Suprapubic skin (tissue), 4 donors: Measurements from ENCODE around the gene SMOC2.

ENCODE experiments used
- EP300 ChIP-seq: sonication (generic); formaldehyde crosslinking; IDR thresholded peaks from one replicate; pipeline ENCODE4 v1.6.1; 2017; ENCODE audit warnings: antibody characterized with exemption
- POLR2A ChIP-seq, 2 donors: fragments of 450-650 bp; IDR thresholded peaks; one replicate each; pipeline ENCODE4 v1.6.1; 2017; ENCODE audit warnings: antibody characterized with exemption in 2 of 2, mild to moderate bottlenecking in 2 of 2, moderate library complexity in 2 of 2
- POLR2AphosphoS5 ChIP-seq, 3 donors: sonication (generic); formaldehyde crosslinking; IDR thresholded peaks; one replicate each; pipeline ENCODE4 v1.6.1; 2017; ENCODE audit warnings: antibody characterized with exemption in 3 of 3
- TF ChIP-seq, protein P1 (sequence below), 2 donors: fragments of 200-600 bp in 1 of 2; fragments of 450-650 bp in 1 of 2; sonication (generic) in 1 of 2; IDR thresholded peaks; one replicate each; pipeline ENCODE4 v1.5.1; 2016 to 2019; ENCODE audit warnings: antibody characterized with exemption in 2 of 2, mild to moderate bottlenecking in 1 of 2, moderate library complexity in 1 of 2

DNA sequence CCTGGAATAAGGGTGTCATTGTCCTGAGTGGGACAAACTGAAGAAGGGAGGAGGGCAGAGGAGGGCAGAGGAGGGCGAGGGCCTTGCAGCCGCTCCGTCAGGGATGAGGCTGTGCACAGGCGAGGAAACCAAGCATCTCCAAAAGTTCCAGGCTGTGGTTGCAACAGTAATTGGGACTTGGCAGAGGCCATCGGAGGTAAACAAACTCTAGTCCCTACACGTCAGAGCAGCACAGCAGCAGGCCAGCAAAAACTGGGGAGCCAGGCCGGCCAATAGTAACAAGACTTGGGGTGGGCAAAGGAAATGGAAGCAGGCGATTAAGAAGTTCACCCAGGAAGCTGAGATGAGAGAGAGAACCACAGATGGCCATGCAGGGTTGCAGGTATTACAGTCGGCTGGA, 142.8 kb downstream of the SMOC2 start:
- TF ChIP-seq POLR2A (IDR thresholded peaks at IDR 0.05) (no peak), POLR2AphosphoS5 (IDR thresholded peaks at IDR 0.05) (no peak), EP300 (no peak)
- TF ChIP-seq, protein P1, sequence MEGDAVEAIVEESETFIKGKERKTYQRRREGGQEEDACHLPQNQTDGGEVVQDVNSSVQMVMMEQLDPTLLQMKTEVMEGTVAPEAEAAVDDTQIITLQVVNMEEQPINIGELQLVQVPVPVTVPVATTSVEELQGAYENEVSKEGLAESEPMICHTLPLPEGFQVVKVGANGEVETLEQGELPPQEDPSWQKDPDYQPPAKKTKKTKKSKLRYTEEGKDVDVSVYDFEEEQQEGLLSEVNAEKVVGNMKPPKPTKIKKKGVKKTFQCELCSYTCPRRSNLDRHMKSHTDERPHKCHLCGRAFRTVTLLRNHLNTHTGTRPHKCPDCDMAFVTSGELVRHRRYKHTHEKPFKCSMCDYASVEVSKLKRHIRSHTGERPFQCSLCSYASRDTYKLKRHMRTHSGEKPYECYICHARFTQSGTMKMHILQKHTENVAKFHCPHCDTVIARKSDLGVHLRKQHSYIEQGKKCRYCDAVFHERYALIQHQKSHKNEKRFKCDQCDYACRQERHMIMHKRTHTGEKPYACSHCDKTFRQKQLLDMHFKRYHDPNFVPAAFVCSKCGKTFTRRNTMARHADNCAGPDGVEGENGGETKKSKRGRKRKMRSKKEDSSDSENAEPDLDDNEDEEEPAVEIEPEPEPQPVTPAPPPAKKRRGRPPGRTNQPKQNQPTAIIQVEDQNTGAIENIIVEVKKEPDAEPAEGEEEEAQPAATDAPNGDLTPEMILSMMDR (IDR thresholded peaks at IDR 0.05) = no peak
